MM.1S (cell line): Measurements from ENCODE around the gene ERGIC3.

Experiments
- DNase-seq: peaks from one replicate; pipeline ENCODE4 v3.0.0-alpha.2; 2015
- H2AFZ ChIP-seq: fragments of 300-600 bp; sonication (generic); 2 replicates; pipeline ENCODE4 v1.6.0; 2016; ENCODE audit warnings: antibody characterized with exemption, low read length
- H3F3A ChIP-seq: fragments of 300-600 bp; sonication (generic); 2 replicates; pipeline ENCODE4 v1.6.1; 2016; ENCODE audit warnings: mild to moderate bottlenecking, antibody characterized with exemption, low read length, moderate library complexity, mixed read lengths; ENCODE audit not compliant: insufficient read depth
- H3K27ac ChIP-seq: fragments of 300-600 bp; sonication (generic); 2 replicates; pipeline ENCODE4 v1.5.1; 2016; ENCODE audit warnings: mild to moderate bottlenecking, low read length
- H3K27me3 ChIP-seq: fragments of 300-600 bp; sonication (generic); replicated peaks from 2 replicates; pipeline ENCODE4 v1.6.0; 2016; ENCODE audit warnings: low read length; ENCODE audit not compliant: insufficient read depth
- H3K36me3 ChIP-seq: fragments of 300-600 bp; sonication (generic); replicated peaks from 2 replicates; pipeline ENCODE4 v1.6.1; 2016; ENCODE audit warnings: mild to moderate bottlenecking, low read length, mixed read lengths; ENCODE audit not compliant: insufficient read depth
- H3K4me1 ChIP-seq: fragments of 300-600 bp; sonication (generic); 2 replicates; pipeline ENCODE4 v1.6.1; 2016; ENCODE audit warnings: low read length, mixed read lengths
- H3K4me2 ChIP-seq: fragments of 300-600 bp; sonication (generic); 2 replicates; pipeline ENCODE4 v1.6.0; 2016; ENCODE audit warnings: low read depth, low read length
- H3K4me3 ChIP-seq: fragments of 300-600 bp; sonication (generic); 2 replicates; pipeline ENCODE4 v1.5.1; 2016; ENCODE audit warnings: low read length, mixed read lengths
- H3K79me2 ChIP-seq: fragments of 300-600 bp; sonication (generic); 2 replicates; pipeline ENCODE4 v1.6.1; 2016; ENCODE audit warnings: mixed run types, low read length, mixed read lengths
- H3K9ac ChIP-seq: fragments of 300-600 bp; sonication (generic); 2 replicates; pipeline ENCODE4 v1.6.1; 2016; ENCODE audit warnings: low read length, mixed read lengths
- H3K9me2 ChIP-seq: fragments of 300-600 bp; sonication (generic); replicated peaks from 2 replicates; pipeline ENCODE4 v1.6.1; 2016; ENCODE audit warnings: mild to moderate bottlenecking, low read length, mixed read lengths; ENCODE audit not compliant: insufficient read depth
- H3K9me3 ChIP-seq: fragments of 300-600 bp; sonication (generic); replicated peaks from 2 replicates; pipeline ENCODE4 v1.6.1; 2016; ENCODE audit warnings: mild to moderate bottlenecking, low read length, mixed read lengths; ENCODE audit not compliant: insufficient read depth
- H4K20me1 ChIP-seq: fragments of 300-600 bp; sonication (generic); 2 replicates; pipeline ENCODE4 v1.6.1; 2016; ENCODE audit warnings: mild to moderate bottlenecking, low read length, moderate library complexity, mixed read lengths; ENCODE audit not compliant: insufficient read depth
- EZH2 ChIP-seq: fragments of 300-600 bp; sonication (generic); optimal IDR thresholded peaks from 2 replicates; pipeline ENCODE3; 2017; ENCODE audit warnings: low read depth, mild to moderate bottlenecking, antibody characterized with exemption, low read length, mixed read lengths
- EZH2phosphoT487 ChIP-seq: fragments of 300-600 bp; sonication (generic); IDR thresholded peaks from 2 replicates; pipeline ENCODE4 v1.6.1; 2018; ENCODE audit warnings: antibody characterized with exemption, low read length
- TF ChIP-seq, protein P1 (sequence below): fragments of 300-600 bp; sonication (generic); IDR thresholded peaks from 2 replicates; pipeline ENCODE4 v1.5.1; 2016; ENCODE audit warnings: antibody characterized with exemption, low read length, mixed read lengths

The ERGIC3 gene

DNA sequence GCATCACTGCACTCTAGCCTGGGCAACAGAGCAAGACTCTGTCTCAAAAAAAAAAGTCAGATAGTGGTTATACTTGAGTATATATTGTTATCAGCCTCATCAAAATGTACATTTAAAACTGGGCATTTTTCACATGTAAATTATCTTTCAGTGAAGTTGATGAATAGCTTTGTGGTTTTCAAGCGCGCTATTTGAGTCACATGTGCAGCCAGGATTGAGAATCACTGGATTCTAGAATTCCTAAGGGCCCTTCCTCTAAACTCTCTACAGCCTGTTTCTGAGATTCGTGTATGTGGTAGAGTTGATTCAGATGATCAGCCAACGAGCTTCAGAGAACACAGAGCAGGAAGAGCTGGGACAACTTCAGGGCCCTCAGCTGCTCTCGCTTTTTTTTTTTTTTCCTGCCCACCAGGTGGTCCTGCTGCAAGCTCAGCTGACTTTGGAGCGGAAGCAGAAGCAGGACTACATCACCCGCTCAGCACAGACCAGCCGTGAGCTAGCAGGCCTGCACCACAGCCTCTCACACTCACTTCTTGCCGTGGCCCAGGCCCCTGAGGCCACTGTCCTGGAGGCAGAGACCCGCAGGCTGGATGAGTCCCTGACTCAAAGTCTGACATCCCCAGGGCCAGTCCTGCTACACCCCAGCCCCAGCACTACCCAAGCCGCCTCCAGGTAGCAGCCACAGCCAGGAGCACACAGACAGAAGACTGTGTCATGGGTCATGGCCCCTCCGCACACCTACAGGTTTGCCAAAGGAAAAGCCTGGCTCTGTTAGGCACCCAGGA lies 30.7 kb upstream of the ERGIC3 start:
- H3K79me2 ChIP-seq, result no peaks in the 10 kb centered on the region
- H3F3A ChIP-seq, result no peaks in the 10 kb centered on the region
- no peak overlapping the region for H3K27ac ChIP-seq
- TF ChIP-seq EZH2 (no peak), EZH2phosphoT487 (no peak)
- TF ChIP-seq, protein P1, sequence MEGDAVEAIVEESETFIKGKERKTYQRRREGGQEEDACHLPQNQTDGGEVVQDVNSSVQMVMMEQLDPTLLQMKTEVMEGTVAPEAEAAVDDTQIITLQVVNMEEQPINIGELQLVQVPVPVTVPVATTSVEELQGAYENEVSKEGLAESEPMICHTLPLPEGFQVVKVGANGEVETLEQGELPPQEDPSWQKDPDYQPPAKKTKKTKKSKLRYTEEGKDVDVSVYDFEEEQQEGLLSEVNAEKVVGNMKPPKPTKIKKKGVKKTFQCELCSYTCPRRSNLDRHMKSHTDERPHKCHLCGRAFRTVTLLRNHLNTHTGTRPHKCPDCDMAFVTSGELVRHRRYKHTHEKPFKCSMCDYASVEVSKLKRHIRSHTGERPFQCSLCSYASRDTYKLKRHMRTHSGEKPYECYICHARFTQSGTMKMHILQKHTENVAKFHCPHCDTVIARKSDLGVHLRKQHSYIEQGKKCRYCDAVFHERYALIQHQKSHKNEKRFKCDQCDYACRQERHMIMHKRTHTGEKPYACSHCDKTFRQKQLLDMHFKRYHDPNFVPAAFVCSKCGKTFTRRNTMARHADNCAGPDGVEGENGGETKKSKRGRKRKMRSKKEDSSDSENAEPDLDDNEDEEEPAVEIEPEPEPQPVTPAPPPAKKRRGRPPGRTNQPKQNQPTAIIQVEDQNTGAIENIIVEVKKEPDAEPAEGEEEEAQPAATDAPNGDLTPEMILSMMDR, result no peak
- no peaks in the 10 kb centered on the region for H3K9me2 ChIP-seq
- H4K20me1 ChIP-seq, result no peaks in the 10 kb centered on the region
- H2AFZ ChIP-seq, result no peak overlapping the region
- no peaks in the 10 kb centered on the region for H3K36me3 ChIP-seq
- no peak overlapping the region for H3K4me2 ChIP-seq
- no peaks in the 10 kb centered on the region for H3K4me1 ChIP-seq
- no peak for DNase-seq
- no peaks in the 10 kb centered on the region for H3K9me3 ChIP-seq
- no peak overlapping the region for H3K4me3 ChIP-seq
- no peaks in the 10 kb centered on the region for H3K27me3 ChIP-seq
- no peak overlapping the region for H3K9ac ChIP-seq

DNA sequence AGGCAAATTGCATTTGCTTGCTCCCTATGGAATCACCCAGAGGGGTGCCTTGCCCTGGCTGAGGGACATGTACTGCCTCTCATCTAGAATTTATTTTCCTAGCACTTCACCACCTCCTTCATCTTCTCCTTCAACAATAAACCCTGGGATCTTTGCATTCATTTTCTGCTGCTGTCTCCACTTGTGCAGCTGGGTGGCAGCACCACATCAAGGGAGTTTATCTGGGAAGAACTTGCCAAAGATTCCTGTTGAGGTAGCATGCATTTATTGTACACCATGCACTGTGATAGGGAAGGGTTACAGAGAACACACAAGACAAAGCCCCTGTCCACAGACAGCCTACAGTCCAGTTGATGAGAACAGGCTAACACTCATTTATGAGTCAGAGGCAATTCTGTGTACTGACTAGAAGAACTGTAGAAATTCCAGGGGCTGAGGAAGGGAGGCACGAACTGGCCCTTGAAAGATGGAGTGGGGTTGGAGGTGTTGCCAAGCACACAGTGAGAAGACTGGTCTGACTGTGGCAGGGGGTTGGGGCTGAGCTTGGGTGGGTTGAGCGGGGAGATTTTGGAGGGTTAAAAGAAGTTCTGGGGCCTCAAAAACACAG lies 30.0 kb upstream of the ERGIC3 start:
- Histone ChIP-seq H3K9me2 (no peaks in the 10 kb centered on the region), H3K4me3 (no peak overlapping the region), H3K4me2 (no peak overlapping the region), H3K27me3 (no peaks in the 10 kb centered on the region), H3K36me3 (no peaks in the 10 kb centered on the region), H3K9ac (no peak overlapping the region), H2AFZ (no peak overlapping the region), H3K27ac (no peak overlapping the region), H4K20me1 (no peaks in the 10 kb centered on the region), H3K9me3 (no peaks in the 10 kb centered on the region), H3K79me2 (no peaks in the 10 kb centered on the region), H3K4me1 (no peaks in the 10 kb centered on the region), H3F3A (no peaks in the 10 kb centered on the region)
- no peak for DNase-seq
- no peak for TF ChIP-seq EZH2
- TF ChIP-seq, protein P1, result peak; percentile 53

DNA sequence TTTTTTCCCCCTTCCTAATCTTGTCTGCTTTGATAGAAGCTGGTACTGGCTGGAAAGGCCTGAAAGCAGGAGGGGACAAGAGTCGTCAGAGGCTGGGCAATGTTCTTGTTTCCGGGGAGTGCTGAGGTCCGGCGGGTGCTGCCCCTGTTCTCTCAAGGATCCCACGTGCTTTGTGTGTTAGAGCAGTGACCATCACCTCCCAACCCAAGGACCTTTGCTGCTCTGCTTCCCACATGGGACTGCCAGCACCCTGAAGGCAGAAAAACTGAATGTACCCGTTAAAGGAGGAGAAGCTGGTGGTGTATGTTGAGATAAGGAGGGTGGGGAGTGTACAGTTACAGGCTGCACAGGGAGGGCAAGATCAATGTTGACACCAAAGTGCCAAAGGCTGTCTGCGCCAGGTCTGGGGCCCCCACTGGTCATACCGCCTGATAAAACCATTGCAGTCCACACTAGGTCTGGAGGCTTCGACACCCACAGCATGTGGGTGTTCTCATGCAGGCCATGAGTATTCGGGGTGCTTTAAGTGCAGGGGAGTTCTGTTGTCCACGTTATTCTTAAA lies 27.4 kb upstream of the ERGIC3 start:
- TF ChIP-seq EZH2, result no peak
- no peak for TF ChIP-seq EZH2phosphoT487
- TF ChIP-seq, protein P1, result no peak
- no peak overlapping the region for H3K4me2 ChIP-seq
- no peaks in the 10 kb centered on the region for H3K36me3 ChIP-seq
- no peaks in the 10 kb centered on the region for H3K79me2 ChIP-seq
- H3K9me3 ChIP-seq, result no peaks in the 10 kb centered on the region
- no peaks in the 10 kb centered on the region for H4K20me1 ChIP-seq
- H3K4me1 ChIP-seq, result no peaks in the 10 kb centered on the region
- no peak overlapping the region for H3K27ac ChIP-seq
- H3F3A ChIP-seq, result no peaks in the 10 kb centered on the region
- H3K4me3 ChIP-seq, result no peak overlapping the region
- DNase-seq, result no peak
- no peak overlapping the region for H2AFZ ChIP-seq
- no peaks in the 10 kb centered on the region for H3K27me3 ChIP-seq
- no peaks in the 10 kb centered on the region for H3K9me2 ChIP-seq
- H3K9ac ChIP-seq, result no peak overlapping the region
